Esophagus (tissue), 2 donors: Measurements from ENCODE around the gene EDNRA. TPM values are rescaled to one million over a fixed set of nuclear protein-coding genes. Genes with fewer than 3 reads are reported as not detected.

ENCODE experiments used
- H3K27ac ChIP-seq, 2 donors: one replicate each; pipeline ENCODE4 v1.5.1; 2013; ENCODE audit warnings: low read depth in 2 of 2, mild to moderate bottlenecking in 2 of 2, inconsistent platforms in 1 of 2, low read length in 1 of 2, moderate library complexity in 1 of 2
- H3K27me3 ChIP-seq, 2 donors: one replicate each; pipeline ENCODE4 v1.6.1; 2013; ENCODE audit warnings: low read length in 2 of 2, control low read depth in 1 of 2, mild to moderate bottlenecking in 1 of 2; ENCODE audit not compliant: insufficient read depth in 2 of 2, control insufficient read depth in 1 of 2
- H3K36me3 ChIP-seq, 2 donors: one replicate each; pipeline ENCODE4 v1.6.1; 2013; ENCODE audit warnings: low read length in 1 of 2; ENCODE audit not compliant: control insufficient read depth in 2 of 2, insufficient read depth in 2 of 2
- H3K4me1 ChIP-seq, 2 donors: one replicate each; pipeline ENCODE4 v1.6.1; 2013; ENCODE audit warnings: low read length in 1 of 2; ENCODE audit not compliant: control insufficient read depth in 2 of 2, insufficient read depth in 2 of 2
- H3K4me3 ChIP-seq, 2 donors: one replicate each; pipeline ENCODE4 v1.5.1; 2013; ENCODE audit warnings: low read length in 2 of 2, mild to moderate bottlenecking in 2 of 2, low read depth in 1 of 2, moderate library complexity in 1 of 2
- H3K9me3 ChIP-seq, 2 donors: one replicate each; pipeline ENCODE4 v1.6.1; 2013; ENCODE audit warnings: mild to moderate bottlenecking in 2 of 2, low read depth in 1 of 2, low read length in 1 of 2, moderate library complexity in 1 of 2; ENCODE audit not compliant: control insufficient read depth in 2 of 2, insufficient read depth in 1 of 2
- WGBS, 2 donors: extraction: QIAGEN DNeasy Blood & Tissue Kit; methylation state at CpG; one replicate each; pipeline ENCODE4 v1.1.7; 2013; 5-methylcytosine and 5-hydroxymethylcytosine counted together
- polyA plus RNA-seq, 2 donors: library from polyadenylated mRNA; stranded (reverse); fragments of 200-250 nt; gene quantifications; one replicate each; pipeline ENCODE4 v1.2.3, GENCODE V29; 2013
- donor health status: healthy with polysubstance abuse.
- donor health status: Bipolar disorder and iron deficiency.

The EDNRA gene
- polyA plus RNA-seq, 2 donors: 0.49 to 1.6 TPM

DNA sequence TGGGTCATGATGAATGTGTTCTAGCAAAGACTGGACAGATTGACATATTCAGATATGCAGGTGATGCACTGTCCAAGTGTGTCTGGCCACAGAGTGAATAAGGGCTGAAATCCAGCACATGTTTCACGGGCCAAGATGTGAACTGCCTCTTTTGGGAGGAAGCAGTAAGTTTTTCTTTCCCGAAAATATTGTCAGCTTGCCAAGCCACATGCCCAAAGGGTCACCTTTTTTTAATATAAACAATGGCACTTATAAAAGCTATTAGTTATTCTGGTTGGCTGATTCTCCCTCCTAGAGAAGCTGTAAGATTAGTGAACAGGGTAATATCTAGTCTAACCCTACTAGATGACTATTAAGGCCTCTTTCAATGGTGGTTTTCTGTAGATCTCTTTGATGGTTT lies 1.5 kb upstream of the EDNRA start:
- H3K36me3 ChIP-seq: no peaks in the 10 kb centered on the region
- H3K27me3 ChIP-seq: no peaks in the 10 kb centered on the region
- 26 to 29% methylated on average over 2 of the region's 2 CpGs for WGBS, 2 donors
- H3K27ac ChIP-seq: peak overlapping the region in 1 of 2 donors; percentile 15
- H3K4me1 ChIP-seq: peaks cover 2 to 12% of the 10 kb centered on the region in 2 donors
- H3K9me3 ChIP-seq: peaks cover 0 to 2% of the 10 kb centered on the region in 2 donors
- no peak overlapping the region for H3K4me3 ChIP-seq

- WGBS, 2 donors: 36 to 46% methylated on average over 5 of the region's 5 CpGs
- Histone ChIP-seq H3K4me3 (no peak overlapping the region), H3K4me1 (peaks cover 2 to 12% of the 10 kb centered on the region in 2 donors), H3K36me3 (no peaks in the 10 kb centered on the region), H3K27ac (peak overlapping the region in 1 of 2 donors; percentile 3), H3K27me3 (no peaks in the 10 kb centered on the region), H3K9me3 (peaks cover 0 to 2% of the 10 kb centered on the region in 2 donors)
Observed at GRCh38 chr4:147479786-147480185, 1.1 kb upstream of the EDNRA start.

GRCh38 chr4:147480502-147480890 lies 401 bp upstream of the EDNRA start:
- H3K4me3 ChIP-seq: peak overlapping the region; percentile 40 to 59
- no peaks in the 10 kb centered on the region for H3K36me3 ChIP-seq
- H3K9me3 ChIP-seq: peaks cover 0 to 2% of the 10 kb centered on the region in 2 donors
- H3K4me1 ChIP-seq: peaks cover 2 to 12% of the 10 kb centered on the region in 2 donors
- no peaks in the 10 kb centered on the region for H3K27me3 ChIP-seq
- peak overlapping the region; percentile 22 to 34 for H3K27ac ChIP-seq
- WGBS, 2 donors: 69 to 70% methylated on average over 11 of the region's 11 CpGs

DNA sequence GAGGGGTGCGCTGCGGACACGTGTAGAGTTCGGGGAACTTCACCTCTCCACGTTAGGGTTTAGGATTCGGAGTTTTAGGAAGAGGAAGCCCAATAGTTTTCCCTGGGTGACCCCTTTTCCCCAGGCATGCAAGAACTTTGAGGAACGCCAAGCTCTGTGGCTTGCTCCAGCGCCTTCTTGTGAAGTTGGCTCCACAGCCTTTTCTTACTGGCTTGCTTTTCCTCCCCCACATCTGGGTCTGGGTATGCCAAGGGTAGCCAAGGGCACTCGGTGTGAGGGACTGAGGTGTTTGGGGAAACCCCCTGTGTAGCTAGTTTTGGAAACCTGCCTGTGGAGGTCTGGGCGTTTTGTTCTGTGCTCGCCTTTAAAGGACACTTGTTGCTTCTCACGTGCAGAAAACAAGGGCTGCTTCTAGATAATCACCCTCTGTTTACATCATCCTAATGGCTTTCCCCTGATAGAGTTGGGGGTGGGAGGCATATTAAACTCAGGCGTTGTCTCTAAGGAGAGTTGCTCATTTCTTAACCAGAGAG lies 746 bp downstream of the EDNRA start:
- Histone ChIP-seq H3K4me3 (peak overlapping the region; percentile 40 to 59), H3K27me3 (no peaks in the 10 kb centered on the region), H3K27ac (peak overlapping the region; percentile 22 to 34), H3K9me3 (peaks cover 0 to 2% of the 10 kb centered on the region in 2 donors), H3K4me1 (peaks cover 2 to 12% of the 10 kb centered on the region in 2 donors), H3K36me3 (no peaks in the 10 kb centered on the region)
- WGBS, 2 donors: 3 to 5% methylated on average over 13 of the region's 13 CpGs

GRCh38 chr4:147482281-147482680 lies 1.4 kb downstream of the EDNRA start:
- peaks cover 0 to 2% of the 10 kb centered on the region in 2 donors for H3K9me3 ChIP-seq
- H3K36me3 ChIP-seq: no peaks in the 10 kb centered on the region
- 37 to 58% methylated on average over 2 of the region's 2 CpGs for WGBS, 2 donors
- H3K27ac ChIP-seq: no peak overlapping the region
- no peaks in the 10 kb centered on the region for H3K27me3 ChIP-seq
- peak overlapping the region in 1 of 2 donors; percentile 40 for H3K4me3 ChIP-seq
- peaks cover 2 to 12% of the 10 kb centered on the region in 2 donors for H3K4me1 ChIP-seq

GRCh38 chr4:147485167-147485566 lies 4.3 kb downstream of the EDNRA start:
- Histone ChIP-seq H3K9me3 (peaks cover 0 to 2% of the 10 kb centered on the region in 2 donors), H3K27ac (no peak overlapping the region), H3K36me3 (no peaks in the 10 kb centered on the region), H3K4me3 (no peak overlapping the region), H3K27me3 (no peaks in the 10 kb centered on the region), H3K4me1 (peaks cover under 1 to 8% of the 10 kb centered on the region in 2 donors)
- WGBS, 2 donors: 86 to 89% methylated on average over 2 of the region's 2 CpGs

DNA sequence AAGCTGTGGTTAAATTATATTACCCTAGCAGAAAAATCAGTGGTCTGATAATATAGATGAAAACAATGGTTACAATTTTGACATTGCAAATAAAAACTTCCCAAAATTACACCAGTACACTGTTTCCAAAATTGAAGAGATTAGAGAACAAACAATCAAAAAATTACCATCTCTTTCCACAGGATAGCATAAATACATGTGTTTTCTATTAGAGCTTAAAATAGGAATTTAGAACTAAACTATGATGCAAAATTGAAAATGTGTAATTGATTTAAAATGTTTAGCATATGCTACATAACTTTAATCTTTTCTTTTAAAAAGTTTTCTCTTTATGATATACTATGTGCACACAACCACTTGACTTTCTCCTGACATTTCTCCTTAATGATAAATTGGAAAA lies 6.7 kb downstream of the EDNRA start:
- Histone ChIP-seq H3K4me1 (no peaks in the 10 kb centered on the region), H3K36me3 (no peaks in the 10 kb centered on the region), H3K4me3 (no peak overlapping the region)

GRCh38 chr4:147488556-147488955 lies 7.7 kb downstream of the EDNRA start:
- WGBS, 2 donors: 79 to 86% methylated on average over 1 of the region's 1 CpG
- Histone ChIP-seq H3K36me3 (no peaks in the 10 kb centered on the region), H3K9me3 (no peaks in the 10 kb centered on the region), H3K4me3 (no peak overlapping the region), H3K27me3 (no peaks in the 10 kb centered on the region), H3K27ac (no peak overlapping the region), H3K4me1 (no peaks in the 10 kb centered on the region)

More for the DNA sequence above, 6.7 kb downstream of the EDNRA start:
- Histone ChIP-seq H3K27me3 (no peaks in the 10 kb centered on the region), H3K27ac (no peak overlapping the region), H3K9me3 (no peaks in the 10 kb centered on the region)

DNA sequence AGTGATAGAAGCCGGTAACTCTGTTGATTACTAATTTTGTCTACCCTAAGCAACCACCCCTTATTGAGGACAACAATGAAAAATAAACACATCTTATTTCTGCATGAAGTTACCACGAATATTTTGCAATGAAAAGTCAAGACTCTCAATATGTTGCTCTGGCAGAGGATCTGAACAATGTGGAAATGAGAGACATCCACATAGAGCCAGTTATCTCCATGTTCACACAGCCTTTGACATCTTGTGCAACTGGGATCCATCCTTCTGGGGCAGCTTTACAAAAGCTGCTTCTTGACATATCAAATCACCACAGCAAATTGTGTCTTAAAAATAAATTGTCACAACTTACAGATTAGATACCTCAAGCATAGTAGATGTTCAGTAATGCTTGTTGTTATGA lies 10.2 kb downstream of the EDNRA start:
- H3K27me3 ChIP-seq: no peaks in the 10 kb centered on the region
- no peaks in the 10 kb centered on the region for H3K36me3 ChIP-seq
- H3K4me1 ChIP-seq: no peaks in the 10 kb centered on the region
- 68 to 74% methylated on average over 2 of the region's 2 CpGs for WGBS, 2 donors
- no peak overlapping the region for H3K27ac ChIP-seq
- H3K4me3 ChIP-seq: no peak overlapping the region
- no peaks in the 10 kb centered on the region for H3K9me3 ChIP-seq

GRCh38 chr4:147492306-147492705 lies 11.4 kb downstream of the EDNRA start:
- H3K9me3 ChIP-seq: no peaks in the 10 kb centered on the region
- H3K27ac ChIP-seq: no peak overlapping the region
- 32 to 44% methylated on average over 2 of the region's 2 CpGs for WGBS, 2 donors
- H3K4me1 ChIP-seq: no peaks in the 10 kb centered on the region
- no peak overlapping the region for H3K4me3 ChIP-seq
- H3K36me3 ChIP-seq: no peaks in the 10 kb centered on the region
- H3K27me3 ChIP-seq: no peaks in the 10 kb centered on the region
